Esophagus mucosa (tissue), 1 donor: ENCODE data around the gene RNF114. TPM values are rescaled to one million over a fixed set of nuclear protein-coding genes. Genes with fewer than 3 reads are reported as not detected.
"Not testable (repeated sequence)": the region's sequence is repeated elsewhere in the genome, so short reads cannot be mapped to it uniquely, and the experiment has no call there.

Experiments
- ATAC-seq: fragments of 200-7000 bp; cut with Tn5 transposase; one replicate; pipeline ENCODE4 v1.9.1; 2020
- total RNA-seq: library from RNA; stranded (reverse); gene quantifications from one replicate; pipeline ENCODE4 v1.2.4, GENCODE V29; 2023
- donor health status: DM: yes; HTN: yes; CAD: no.

Gene RNF114
- total RNA-seq, 1 donor from 2014 or later, result 36.1 TPM

DNA sequence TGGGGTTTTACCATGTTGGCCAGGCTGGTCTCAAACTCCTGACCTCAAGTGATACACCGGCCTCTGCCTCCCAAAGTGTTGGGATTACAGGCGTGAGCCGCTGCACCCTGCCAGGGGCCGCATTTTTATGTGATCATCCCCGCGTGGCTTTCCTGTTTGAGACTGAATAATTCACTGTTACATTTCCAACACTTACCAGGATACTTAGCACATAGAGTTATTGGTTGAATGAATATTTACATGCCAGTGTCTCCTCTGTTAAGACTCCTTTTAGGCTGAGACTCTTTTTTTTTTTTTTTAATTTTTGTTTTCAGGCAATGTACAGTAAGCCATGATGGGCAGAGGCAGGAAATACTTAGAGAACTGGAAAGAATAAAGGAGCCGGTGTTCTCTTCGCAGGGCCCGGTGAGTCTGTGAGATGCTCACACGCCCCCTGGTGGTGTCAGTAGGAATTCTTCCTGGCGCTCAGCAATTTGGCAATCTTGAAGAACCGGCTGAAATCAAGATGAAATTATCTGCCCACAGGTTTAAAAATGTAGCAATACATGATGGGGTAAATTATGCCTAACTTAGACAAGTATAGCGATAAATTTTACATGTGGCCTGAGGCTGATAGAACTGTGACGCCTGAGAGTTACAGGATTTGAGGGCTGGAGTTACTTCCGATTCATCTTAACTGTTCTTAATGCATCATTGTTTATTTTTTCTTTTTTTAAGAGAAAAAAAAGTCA is 7.6 kb upstream of the RNF114 start:
- ATAC-seq, result peak; percentile 86

DNA sequence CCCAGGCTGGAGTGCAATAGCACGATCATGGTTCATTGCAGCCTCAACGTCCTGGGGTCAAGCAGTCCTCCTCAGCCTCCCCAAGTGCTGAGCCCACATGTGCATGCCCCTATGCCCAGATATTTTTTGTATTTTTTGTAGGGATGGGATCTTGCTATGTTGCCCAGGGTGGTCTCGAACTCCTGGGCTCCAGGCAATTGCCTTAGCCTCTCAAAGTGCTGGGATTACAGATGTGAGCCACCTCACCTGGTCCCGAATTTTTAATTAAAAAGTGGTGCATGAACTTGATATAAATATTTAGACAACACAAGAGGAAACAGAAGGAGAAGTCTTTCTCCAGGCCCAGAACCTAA is 7.1 kb upstream of the RNF114 start:
- peak; percentile 12 for ATAC-seq

DNA sequence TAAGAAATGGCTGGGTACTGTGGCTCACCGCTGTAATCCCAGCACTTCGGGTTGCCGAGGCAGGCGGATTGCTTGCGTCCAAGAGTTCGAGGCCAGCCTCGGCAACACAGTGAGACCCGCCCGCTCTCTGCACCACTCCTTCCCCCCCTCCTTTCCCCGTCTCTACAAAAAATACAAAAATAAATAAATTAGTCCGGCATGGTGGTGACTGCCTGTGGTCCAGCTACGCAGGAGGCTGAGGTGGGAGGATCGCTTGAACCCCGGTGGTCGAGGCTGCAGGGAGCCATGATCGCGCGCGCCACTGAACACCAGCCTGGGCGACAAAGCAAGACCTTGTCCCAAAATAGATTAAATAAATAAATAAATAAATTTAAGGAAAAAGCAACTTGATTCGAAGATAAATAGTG is 448 bp upstream of the RNF114 start:
- peak; percentile 15 for ATAC-seq

DNA sequence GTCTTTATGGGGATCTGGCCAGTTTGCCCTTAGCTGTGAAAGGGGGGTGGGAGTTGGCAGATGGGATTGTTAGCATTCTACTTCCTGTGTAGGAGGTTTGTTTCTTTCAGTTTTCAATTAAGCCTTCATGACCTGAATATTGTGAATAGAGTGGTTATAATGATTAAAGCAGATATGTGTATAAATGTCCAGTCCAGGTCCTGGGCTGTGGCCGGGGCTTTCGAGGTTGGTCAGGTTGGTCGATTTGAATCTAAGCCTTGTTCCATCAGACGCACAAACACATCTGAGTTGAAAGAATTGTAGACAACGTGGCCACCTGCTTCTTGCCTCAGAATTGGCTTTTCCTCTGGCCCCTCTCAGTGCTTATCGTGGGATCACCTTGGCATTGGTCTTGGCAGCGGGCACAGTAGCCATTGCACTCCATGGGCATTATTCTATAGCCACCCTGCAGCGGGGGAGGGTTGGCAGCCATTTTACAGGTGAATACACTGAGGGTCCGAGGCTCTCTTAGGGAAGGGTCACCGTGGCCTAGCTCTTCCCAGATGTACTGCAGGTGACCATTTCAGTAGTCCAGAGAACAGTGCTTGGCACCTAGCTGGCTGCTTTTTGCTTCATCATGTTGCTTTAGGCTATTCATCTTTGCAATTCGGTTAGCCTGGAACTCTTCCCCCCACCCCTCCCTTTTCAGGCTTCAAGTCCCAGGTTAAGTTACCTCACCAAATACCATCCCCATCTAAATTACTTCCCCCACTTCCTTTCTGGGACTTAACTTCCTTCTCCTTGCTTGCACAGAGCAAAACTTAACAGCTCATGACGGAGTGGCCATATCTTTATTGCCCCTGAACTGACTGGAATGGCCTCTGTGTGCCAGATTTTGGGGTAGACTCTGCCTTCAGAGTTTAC is 1.1 kb downstream of the RNF114 start:
- ATAC-seq, result no peak

DNA sequence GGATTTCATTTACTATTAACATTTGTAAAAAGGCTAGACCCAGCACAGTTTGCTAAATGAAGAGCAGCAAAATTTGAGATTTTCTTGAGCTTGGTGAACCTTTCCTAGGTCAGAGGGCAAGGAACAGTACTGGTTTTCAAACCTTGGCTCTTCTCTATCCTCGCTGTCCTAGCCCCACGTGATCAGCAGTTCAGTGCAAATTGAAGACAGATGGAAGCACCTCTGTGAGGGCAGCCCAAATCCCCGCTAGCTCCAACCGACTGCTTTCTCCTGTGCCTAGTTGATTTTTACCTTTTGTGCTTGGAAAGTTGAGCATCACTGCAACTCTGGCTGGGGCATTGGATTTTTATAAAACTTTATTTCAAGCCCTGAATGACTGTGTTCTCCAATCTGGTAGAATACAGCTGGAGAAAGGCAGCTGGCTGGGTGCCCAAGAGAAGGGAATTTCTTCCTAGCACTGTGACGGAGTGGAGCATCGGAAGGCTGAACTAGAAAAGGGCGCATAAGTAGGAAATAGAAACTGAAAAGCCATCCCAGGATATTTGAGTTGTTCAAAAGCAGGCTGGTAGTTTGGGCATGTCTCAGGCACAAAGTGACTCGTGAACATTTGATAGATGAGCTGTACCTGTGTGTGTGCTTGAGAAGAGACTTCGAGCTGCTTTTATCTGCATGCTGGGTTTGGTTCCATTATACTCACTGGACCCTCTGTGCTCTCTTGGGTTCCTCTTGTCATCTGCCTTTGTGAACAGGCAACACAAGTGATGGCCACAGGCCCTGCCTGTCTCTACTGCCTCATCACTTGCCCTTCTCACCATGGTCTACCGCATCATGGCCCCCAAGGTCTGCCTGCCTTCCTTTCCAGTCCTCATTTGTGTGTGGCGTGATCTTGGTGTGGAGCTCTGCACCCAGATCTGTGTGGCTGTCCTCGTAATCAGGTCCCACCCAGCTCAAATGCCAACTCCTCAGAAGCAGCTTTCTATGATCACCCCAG is 2.3 kb downstream of the RNF114 start:
- ATAC-seq, result no peak

DNA sequence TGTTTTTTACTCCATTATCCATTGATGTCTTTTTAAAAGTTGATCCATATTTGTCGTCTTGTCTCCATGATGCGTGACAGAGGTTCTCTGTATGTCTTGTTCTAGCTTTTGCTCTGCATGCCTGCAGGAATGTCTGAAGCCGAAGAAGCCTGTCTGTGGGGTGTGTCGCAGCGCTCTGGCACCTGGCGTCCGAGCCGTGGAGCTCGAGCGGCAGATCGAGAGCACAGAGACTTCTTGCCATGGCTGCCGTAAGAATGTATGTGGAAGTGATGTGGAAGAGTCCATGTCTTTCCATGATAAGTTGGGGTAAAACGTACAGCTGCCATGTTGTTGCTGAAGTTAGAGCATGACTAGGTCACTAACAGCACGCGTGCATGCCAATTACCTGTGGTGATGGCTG is 5.3 kb downstream of the RNF114 start:
- ATAC-seq, result no peak

DNA sequence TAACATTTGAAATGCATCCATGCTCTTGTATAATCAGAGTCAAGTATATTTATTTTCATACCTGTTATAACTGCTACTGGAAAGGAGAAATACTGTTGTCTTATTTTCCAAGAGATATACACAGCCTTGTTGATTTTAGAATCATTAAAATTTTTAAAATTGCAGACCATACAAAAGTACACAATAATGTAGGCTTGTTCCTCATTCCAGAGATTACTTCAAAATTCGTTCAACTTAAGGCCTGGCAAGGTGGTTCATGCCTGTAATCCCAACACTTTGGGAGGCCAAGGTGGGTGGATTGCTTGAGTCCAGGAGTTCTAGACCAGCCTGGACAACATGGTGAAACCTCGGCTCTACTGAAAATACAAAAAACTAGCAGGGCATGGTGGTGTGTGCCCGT is 6.1 kb downstream of the RNF114 start:
- no peak for ATAC-seq

DNA sequence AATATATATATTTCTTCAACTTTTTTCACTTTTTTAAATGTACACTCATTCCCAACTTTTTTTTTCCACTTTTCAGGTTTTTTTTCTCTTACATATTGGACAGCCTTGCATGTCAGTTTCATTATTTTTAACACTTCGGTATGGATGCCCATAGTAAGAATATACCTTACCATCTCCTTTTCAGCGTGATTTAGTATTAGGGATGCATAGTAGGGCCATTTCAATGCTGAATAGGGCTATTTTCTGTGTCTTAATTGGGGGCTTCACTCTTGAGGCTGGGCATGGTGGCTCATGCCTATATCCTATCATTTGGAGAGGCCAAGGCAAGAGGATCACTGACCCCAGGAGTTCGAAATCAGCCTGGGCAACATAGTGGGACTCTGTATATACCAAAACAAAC is 6.7 kb downstream of the RNF114 start:
- ATAC-seq, result no peak

DNA sequence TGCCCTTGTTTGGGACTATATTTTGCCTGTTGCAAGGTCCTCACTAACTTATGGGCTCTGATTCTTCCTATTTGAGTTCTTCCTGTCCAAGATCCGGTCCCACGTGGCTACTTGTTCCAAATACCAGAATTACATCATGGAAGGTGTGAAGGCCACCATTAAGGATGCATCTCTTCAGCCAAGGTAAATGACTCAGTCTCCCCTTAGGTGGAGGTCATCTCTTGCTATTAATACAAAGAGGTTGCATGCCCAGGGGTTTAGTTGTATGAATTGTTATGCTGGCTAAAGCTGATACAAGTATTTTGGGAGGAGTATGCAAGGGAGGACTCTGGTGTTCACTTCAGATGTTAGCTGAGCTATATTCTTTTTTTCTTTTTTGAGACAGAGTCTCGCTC is 9.1 kb downstream of the RNF114 start:
- ATAC-seq, result no peak

DNA sequence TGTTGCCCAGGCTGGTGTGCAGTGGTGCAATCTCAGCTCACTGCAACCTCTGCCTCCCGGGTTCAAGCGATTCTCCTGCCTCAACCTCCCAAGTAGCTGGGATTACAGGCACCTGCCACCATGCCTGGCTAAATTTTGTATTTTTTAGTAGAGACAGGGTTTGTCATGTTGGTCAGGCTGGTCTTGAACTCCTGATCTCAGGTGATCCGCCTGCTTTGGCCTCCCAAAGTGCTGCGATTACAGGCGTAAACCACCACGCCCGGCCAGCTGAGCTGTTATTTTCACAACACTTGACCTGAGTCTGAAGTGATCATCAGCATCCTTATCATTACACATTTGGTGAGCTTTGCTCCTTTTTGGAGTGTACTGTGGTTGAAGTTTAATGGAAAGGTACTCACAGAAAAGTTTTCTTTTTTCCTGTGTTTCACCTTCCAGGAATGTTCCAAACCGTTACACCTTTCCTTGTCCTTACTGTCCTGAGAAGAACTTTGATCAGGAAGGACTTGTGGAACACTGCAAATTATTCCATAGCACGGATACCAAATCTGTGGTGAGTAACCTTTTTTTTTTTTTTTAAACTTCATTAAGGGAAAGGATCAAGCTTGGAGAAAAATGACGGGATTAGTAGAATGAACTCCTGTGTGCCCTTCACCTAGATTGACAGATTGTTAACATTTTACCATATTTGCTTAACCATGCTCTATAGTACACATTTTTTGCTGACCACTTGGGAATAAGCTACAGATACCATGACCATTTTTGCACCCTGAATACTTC is 9.7 kb downstream of the RNF114 start:
- ATAC-seq, result no peak

DNA sequence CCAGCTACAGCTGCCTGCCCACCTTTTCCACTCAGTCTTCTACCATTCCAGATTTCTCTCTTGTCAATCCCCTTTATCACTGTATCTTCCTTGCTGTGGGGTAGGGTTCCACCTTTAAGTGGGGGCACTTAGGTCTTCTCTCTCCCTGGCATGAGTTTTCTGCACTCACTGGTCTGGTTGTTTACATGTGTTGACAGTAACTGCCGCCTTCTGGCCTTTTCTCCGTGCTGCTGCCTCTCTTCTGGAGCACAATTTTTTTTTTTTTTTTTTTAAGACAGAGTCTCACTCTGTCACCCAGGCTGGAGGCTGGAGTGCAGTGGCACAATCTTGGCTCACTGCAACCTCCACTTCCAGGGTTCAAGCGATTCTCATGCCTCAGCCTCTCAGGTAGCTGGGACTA is 12.0 kb downstream of the RNF114 start:
- ATAC-seq, result no peak

DNA sequence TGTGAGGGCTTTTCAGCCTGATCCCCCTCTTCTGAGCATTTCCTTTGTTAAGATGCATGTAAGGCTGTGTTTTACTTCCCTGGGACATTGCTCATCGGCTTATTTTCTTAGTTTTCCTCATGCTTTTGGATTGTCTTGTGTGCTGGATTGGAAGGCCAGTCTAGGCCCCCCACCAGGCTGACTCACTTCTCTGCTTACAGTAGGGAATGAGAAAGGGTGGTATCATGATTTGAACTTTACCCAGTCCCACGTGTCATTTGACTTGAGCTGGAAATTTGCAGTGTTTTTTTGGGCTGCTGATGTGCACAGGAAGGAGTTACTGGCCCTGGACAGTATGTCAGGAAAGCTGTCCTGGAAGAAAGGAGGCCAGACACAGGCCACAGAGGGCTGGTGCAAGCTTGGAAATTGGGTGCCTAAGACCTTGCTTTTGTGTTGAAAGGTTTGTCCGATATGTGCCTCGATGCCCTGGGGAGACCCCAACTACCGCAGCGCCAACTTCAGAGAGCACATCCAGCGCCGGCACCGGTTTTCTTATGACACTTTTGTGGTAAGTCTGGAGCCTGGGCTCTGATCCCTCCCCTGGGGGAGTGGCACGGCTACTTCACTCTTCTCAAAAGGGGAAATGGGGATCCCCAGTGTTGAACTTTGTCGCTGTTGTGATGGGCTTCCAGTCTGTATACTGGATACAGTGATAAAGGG is 12.8 kb downstream of the RNF114 start:
- ATAC-seq, result no peak

DNA sequence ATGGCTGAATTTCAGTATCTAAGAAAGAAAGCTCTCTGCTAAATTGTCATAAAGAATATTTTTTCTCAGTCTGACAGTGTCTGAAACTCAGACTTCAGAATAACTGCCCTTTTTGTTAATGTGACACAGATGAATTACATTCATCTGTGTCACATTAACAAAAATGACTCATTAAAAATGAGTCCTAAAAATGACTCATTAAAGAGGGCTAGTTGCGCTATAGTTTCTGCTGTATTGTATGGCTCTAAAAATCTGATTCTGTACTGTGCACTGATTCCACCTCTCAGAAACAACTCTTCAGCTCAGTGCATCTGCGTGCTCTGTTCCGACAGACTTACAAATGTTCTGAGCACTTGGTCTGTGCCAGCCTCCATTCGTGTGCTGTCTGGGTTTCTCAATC is 15.0 kb downstream of the RNF114 start:
- ATAC-seq, result peak; percentile 68

DNA sequence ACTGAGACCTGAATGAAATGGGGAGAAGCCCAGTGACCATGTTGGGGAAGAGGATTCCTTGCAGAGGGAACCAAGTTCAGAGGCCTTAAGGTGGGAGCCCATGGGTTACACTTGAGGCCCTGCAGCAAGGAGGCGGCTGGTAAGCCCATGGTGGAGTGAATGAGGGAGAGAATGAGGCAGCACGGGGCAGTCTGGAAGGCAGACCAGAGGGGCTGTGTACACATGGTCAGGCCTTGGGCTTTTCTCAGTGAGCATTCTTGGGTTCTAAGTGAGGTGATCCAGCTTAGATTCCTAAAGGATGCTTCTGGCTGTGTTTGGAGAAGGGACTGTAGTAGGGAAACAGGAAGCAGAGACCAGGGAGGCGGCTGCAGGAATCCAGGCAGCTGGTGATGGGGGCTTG is 19.0 kb downstream of the RNF114 start:
- ATAC-seq, result no peak

DNA sequence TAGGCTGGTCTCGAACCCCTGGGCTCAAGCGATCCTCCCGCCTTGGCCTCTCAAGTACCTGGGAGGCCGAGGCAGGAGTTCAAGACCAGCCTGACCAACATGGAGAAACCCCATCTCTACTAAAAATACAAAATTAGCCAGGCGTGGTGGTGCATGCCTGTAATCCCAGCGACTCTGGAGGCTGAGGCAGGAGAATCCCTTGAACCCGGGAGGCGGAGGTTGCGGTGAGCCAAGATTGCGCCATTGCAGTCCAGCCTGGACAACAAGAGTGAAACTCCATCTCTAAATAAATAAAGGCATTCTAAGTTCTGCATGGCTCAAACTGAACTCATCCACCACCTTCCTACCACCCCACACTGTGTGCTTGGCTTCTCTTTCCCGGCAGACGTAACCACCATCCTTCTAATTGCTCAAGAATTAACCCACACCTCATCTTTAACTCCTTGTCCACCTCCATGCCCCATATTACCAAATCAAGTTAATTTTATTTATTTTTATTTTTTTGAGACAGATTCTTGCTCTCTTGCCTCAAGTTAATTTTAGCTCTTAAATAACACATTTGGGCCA is 19.7 kb downstream of the RNF114 start:
- ATAC-seq, result not testable (repeated sequence)

DNA sequence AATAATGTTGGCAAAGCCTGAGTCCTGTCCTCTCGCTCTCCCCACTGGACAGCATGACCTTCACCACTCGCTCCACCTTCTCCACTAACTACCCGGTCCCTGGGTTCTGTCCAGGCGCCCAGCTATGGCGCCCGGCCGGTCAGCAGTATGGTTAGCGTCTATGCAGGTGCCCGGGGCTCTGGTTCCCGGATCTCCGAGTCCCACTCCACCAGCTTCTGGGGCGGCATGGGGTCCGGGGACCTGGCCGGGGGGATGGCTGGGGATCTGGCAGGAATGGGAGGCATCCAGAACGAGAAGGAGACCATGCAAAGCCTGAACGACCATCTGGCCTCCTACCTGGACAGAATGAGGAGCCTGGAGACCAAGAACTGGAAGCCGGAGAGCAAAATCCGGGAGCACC is 20.5 kb downstream of the RNF114 start:
- no peak for ATAC-seq

DNA sequence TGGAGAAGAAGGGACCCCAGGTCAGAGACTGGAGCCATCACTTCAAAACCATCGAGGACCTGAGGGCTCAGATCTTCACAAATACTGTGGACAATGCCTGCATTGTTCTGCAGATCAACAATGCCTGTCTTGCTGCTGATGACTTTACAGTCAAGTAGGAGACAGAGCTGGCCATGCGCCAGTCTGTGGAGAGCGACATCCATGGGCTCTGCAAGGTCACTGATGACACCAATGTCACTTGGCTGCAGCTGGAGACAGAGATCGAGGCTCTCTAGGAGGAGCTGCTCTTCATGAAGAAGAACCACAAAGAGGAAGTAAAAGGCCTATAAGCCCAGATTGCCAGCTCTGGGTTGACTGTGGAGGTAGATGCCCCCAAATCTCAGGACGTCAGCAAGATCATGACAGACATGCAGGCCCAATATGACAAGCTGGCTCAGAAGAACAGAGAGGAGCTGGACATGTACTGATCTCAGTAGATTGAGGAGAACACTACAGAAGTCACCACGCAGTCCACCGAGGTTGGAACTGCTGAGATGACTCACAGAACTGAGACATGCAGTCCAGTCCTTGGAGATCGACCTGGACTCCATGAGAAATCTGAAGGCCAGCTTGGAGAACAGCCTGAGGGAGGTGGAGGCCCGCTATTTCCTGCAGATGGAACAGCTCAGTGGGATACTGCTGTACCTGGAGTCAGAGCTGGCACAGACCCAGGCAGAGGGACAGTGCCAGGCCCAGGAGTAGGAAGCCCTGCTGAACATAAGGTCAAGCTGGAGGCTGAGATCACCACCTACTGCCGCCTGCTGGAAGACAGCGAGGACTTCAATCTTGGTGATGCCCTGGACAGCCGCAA is 21.1 kb downstream of the RNF114 start:
- ATAC-seq, result not testable (repeated sequence)

DNA sequence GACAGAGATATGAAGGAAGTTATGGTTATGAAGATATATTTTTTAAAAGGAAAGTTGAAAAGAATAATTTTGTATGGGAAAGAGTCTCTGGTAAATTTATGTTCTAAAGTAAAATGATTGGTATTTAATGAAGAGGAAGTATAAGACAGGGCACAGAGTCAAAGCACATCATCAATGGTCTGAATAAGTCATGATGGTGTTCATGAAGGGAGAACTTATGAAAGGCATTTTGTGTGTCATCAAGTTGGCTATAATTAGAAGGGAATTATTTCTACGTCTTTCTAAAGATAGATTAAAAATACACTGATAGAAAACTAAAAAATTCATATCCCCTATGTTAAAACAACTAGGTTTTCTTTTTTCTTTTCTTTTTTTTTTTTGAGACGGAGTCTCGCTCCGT is 25.2 kb downstream of the RNF114 start:
- ATAC-seq, result no peak

DNA sequence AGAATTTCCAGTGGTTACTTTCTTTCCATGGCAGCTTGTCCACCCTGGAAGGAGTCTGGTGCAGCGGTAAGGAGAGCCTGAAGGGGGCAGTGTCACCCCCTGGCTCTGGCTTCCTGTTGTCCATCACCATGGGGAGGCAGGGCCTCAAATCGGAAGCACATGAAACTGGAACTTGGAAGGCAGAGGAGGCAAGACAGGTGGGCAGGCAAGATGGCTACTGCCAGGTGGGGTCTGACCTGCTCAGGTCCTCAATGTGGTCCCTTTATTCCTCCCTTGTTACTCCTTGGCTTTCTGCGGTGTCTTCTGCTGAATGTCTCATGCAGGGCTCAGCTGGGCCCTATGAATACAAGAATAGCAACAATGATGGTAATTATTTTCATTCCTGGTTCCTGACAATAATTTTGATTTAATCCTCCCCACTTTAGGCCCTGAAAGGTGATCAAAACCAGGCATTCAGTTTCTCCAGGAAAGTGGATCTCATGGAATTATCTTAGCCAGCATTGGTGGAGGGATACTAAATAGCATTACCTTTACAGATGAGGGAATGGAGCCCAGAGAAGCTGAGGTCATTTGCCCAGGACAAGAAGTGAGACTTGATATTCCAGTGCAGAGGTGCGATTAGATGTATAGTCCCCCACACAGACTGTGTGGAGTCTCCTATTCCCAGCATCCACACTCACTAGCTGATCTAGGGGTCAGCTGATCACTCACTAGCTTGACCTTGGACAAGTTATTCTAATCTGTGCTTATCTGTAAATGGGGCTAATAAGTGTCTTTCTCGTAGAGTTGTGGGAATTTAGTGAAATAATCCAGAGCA is 29.0 kb downstream of the RNF114 start:
- ATAC-seq, result peak; percentile 40
